Occipital lobe (tissue), 2 donors: ENCODE data around the gene MYL12B. TPM values are rescaled to one million over a fixed set of nuclear protein-coding genes. Genes with fewer than 3 reads are reported as not detected.
"Not testable (repeated sequence)": the region's sequence is repeated elsewhere in the genome, so short reads cannot be mapped to it uniquely, and the experiment has no call there.

Experiments used
- DNase-seq: peaks from one replicate; lab custom pipeline; 2025; lab: John Stamatoyannopoulos, UW
- total RNA-seq: library from RNA; depleted of rRNA; stranded (reverse); fragments of >200 nt; gene quantifications from one replicate; pipeline ENCODE4 v1.2.3, GENCODE V29; 2014

MYL12B gene
- total RNA-seq, 1 donor from 2014 or later = 156 TPM

DNA sequence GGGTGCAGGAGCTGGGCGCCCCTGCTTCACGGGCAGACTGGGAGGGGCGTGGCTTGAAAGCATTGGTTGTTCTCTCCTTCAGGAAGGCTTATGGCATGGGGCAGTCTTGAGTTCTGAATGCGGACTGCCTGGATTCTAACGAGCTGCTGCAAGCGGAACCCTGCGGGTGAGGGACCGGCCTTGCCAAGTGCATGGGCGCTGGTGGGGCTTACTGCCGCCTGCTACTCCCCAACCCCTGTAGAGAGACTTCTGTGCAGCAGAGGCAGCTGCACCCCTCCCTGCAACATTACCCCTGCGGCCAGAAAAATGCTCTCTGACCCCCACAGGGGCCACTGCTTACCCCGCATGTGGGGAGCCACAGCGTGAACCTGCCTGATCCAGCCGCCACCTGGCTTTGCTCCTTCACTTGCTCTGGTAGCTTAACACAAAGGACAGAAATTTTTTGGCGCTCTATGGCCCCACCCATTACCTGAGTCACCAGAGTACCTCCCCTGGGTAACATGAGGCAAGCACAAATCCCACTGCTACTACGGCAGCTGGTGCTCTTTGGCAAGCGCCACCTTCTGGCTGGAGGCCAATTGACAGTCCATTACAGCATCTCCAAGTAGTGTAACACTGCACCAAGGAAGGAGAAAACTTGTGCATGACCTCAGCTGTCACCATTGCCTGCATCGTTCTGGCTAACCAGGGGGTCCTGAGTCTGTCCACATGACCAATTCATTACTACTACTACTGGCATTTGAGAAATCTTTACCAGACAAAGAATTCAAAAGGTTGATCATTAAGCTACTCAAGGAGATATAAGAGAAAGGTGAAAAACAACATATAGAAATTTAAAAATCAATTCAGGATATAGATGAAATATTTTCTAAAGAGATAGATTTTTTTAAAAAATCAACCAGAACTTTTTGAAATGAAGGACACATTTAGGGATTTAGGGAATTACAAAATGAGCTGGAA, 35.4 kb downstream of the MYL12B start:
- DNase-seq = peak; percentile 61

DNA sequence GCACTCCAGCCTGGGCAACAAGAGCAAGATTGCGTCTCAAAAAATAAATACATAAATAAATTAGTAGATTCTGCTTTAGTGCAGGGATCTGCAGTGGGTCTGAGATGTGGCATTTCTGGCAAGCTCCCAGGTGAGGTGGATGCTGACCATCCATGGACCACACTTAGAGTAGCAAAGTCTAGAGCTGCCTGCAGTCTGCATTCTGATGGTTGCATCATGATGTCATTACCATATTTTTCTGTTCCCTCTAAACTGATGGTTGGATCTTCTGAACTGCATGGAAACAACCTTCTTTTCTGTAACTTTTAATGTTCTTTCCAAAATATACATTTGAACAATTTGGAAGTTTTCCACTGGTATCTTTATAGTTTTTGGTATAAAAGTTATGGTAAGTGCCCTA, 42.9 kb downstream of the MYL12B start:
- DNase-seq = no peak

DNA sequence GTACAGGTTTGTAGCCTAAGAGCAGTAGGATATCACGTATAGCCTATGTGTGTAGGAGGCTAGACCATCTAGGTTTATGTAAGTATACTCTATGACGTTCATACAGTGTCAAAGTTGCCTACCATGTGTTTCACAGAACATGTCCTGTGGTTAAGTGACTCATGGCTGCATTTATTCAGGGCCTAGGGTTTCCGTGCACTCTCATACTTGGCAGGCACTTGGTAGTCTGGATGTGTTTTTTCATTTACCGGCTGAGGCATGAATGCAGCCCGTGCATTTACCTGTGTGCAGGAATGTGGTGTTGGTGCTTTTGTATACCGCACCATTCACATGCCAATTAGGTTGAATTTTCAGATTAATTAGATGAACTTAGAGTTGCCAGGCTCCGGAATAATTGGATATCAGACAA, 43.4 kb downstream of the MYL12B start:
- no peak for DNase-seq

DNA sequence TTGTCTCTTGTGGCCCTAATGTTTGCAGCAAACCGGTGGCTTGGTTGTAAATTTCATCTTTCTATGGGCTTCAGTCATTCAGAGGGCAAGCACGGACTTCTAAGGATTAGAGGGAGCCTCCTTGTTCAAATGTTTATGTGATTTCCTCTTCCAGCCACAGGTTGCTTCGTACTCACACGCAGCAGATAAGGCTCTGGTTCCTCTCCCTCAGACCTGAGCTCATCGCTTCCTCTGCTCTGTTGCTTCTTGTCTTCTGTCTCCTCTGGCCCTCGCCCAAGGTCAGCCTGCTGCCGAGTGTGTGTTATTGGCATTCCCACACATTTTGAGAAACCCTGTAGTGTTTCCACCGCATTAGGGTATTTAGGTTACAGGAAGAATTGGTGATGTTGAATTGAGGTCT, 44.0 kb downstream of the MYL12B start:
- DNase-seq = no peak

DNA sequence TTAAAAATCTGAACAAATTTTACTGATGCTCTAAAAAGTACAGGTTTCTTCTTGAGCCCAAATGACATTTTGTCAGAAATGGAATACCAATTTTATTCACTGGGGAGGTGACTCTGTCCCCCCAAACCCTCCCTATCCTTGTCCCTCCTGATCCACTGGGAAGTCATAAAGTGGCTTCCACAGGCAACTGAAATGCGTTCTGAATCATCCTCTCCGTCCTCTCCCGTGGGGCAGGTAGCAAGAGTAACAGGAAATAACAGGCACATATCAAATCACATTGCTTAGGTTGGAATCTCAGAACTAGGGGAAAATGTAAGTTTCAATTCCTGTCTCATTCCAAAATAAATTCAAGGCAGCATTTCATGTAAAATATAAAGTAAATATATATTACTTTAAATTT, 44.5 kb downstream of the MYL12B start:
- DNase-seq = no peak

DNA sequence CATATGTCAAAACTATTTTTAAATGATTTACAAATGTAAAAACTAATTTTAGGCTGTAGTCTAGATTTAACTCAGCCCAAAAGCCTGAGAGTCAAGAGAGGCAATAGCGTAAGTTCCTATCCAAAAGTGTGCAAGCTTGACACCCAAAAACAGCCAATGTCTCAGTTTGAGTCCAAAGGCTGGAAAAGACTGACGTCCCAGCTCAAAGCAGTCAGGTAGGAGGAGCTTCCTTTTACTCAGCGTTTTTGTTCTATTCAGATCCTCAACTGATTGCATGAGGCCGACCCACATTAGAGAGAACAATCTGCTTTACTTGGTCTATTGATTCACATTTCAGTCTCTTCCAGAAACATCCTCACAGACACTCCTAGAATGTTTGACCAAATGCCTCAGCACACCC, 51.8 kb downstream of the MYL12B start:
- no peak for DNase-seq

DNA sequence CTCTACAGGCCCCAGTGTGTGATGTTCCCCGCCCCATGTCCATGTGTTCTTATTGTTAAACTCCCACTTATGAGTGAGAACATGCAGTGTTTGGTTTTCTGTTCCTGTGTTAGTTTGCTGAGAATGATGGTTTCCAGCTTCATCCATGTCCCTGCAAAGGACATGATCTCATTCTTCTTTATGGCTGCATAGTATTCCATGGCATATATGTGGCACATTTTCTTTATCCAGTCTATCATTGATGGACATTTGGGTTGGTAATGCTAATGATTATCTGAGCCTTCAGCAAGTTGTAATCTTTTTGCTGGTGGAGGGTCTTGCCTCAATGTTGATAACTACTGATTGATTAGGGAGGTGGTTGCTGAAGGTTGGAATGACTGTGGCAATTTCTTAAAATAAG, 53.4 kb downstream of the MYL12B start:
- not testable (repeated sequence) for DNase-seq

DNA sequence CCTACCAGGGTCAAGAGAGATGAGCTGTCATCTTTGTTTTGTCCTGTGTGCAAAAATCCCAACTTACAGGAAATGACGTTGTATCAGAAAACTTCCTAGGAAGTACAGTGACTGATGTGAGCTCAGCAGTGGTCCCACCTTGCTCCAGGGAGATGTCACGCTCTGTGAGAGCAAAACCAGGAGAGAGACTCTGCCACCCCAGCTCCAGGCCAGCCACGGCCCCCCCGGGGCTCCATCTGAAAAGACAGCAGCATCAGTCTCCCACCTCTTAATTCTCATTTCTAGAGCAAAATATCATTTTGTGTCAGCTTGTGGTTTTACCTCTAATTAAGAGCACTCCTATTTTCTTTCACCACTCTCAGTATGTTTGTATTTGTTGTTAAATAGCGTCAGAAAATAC, 57.5 kb downstream of the MYL12B start:
- DNase-seq = no peak

DNA sequence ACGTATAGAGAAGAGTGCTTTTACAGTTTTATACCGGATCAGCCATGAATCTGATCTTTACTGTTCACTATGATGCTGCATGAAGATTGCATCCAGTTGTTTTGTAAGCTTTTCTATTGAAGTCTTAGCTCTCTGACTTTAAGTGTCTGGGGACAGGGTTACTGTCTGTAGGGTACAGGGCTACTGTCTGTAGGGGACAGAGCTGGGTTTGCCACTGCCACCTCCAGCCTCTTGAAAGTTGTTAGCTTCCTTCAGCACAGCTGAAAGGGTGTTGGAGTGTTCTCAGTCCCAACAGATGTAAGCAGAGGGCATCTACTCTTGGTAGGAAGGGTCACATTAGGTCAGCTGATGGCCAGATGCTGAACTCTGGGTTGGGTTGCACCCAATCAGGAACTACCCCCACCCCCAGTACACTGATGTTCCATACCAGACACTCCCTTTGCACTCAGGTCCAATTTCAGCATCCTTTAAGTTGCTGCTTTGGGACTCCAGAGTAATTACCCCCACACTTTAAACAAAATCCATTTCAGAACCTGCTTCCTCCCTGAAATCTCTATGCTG, 58.0 kb downstream of the MYL12B start:
- no peak for DNase-seq

DNA sequence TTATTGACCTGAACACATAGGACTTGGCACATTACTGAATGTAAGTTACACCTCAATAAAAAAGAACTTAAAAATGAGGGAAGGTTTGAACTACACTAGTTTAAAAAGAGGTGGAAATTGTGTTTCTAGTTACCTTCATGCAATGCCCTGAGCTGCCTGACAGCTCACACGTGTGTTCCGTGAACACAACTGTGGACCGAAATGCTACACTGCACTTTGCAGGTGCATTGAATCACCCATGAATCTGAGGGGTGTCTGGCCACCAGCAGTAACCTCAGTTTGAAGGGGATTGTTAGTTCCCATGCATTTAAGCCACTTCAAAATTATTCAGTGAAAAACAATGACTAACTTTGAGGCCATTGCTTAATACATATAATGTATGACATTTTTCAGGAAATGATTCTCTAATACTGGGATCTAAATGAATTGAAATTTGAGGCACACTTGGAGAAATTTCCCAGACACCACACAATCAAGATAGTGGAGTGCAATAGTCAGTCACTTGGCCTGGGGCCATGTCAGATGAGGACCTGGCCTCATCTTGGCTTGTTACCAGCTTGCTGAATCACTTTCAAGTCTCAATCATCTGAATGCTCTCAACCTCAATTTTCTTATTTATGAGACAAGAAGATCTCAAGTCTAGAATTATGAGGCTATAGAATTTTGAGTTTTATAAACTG, 59.3 kb downstream of the MYL12B start:
- DNase-seq = no peak

DNA sequence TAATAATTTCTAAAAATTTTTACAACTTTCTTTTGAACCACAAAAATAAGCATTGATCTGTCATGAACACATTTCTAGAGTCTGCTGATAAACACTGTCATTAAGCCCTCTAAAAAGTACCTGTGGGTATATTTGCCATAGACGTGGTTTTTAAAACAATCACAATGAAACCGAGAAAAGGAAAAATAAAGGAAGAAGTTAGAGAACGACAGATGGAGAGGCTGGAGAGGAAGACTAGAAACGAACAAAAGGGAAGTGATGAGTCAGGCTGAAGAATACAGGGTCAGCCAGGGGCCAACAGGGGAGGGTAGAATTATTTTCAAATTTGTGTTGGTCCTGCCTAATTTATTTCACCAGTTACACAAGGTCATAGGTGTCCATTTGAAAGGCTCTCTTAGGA, 62.0 kb downstream of the MYL12B start:
- DNase-seq = no peak

Other genes with a start within 250 kb of the MYL12B start
- 39.9 TPM for gene LPIN2, start 249.0 kb upstream of the MYL12B start, total RNA-seq
- gene MYOM1, start 42.2 kb upstream of the MYL12B start, total RNA-seq = 2.3 TPM
- gene MYL12A, start 14.3 kb upstream of the MYL12B start, total RNA-seq = 49.9 TPM
- gene TGIF1, start 188.0 kb downstream of the MYL12B start, total RNA-seq = 20.6 TPM